Breast epithelium (tissue), 4 donors: ENCODE results near the gene RPS18. TPM values are rescaled to one million over a fixed set of nuclear protein-coding genes. Genes with fewer than 3 reads are reported as not detected.
"Not testable (repeated sequence)": the region's sequence is repeated elsewhere in the genome, so short reads cannot be mapped to it uniquely, and the experiment has no call there.

Source experiments
- DNase-seq, 2 donors: peaks; one replicate each; pipeline ENCODE4 v3.0.0-alpha.2; 2019; ENCODE audit warnings: low spot score in 2 of 2
- H3K27ac ChIP-seq, 2 donors: fragments of 200-600 bp; sonication (generic) in 1 of 2; one replicate each; pipeline ENCODE4 v1.5.1; 2016 to 2019; ENCODE audit warnings: mild to moderate bottlenecking in 1 of 2
- H3K27me3 ChIP-seq, 2 donors: fragments of 200-600 bp; sonication (generic) in 1 of 2; one replicate each; pipeline versions ENCODE4 v1.5.1 to v1.6.0; 2017 to 2019; ENCODE audit warnings: control low read depth in 1 of 2, mild to moderate bottlenecking in 1 of 2
- H3K36me3 ChIP-seq: fragments of 200-600 bp; one replicate; pipeline ENCODE4 v1.5.1; 2019
- H3K4me1 ChIP-seq, 2 donors: fragments of 200-600 bp; sonication (generic); one replicate each; pipeline ENCODE4 v1.5.1; 2016 to 2019; ENCODE audit warnings: control low read depth in 1 of 2
- H3K4me3 ChIP-seq, 3 donors: fragments of 200-600 bp; sonication (generic); 1 replicate in 2 of 3; 2 replicates in 1 of 3; pipeline ENCODE4 v1.5.1; 2016 to 2019; ENCODE audit warnings: mild to moderate bottlenecking in 3 of 3, moderate library complexity in 2 of 3
- H3K9me3 ChIP-seq, 2 donors: fragments of 200-600 bp; sonication (generic) in 1 of 2; one replicate each; pipeline ENCODE4 v1.5.1; 2016 to 2019; ENCODE audit warnings: control low read depth in 1 of 2
- CTCF ChIP-seq, 3 donors: fragments of 450-650 bp; IDR thresholded peaks; one replicate each; pipeline ENCODE4 v1.5.1; 2016 to 2017; ENCODE audit warnings: antibody characterized with exemption in 3 of 3, mild to moderate bottlenecking in 3 of 3, moderate library complexity in 3 of 3
- POLR2A ChIP-seq: fragments of 450-650 bp; IDR thresholded peaks from one replicate; pipeline ENCODE4 v1.6.1; 2016; ENCODE audit warnings: antibody characterized with exemption, mild to moderate bottlenecking, moderate library complexity
- POLR2AphosphoS5 ChIP-seq, 3 donors: sonication (generic); formaldehyde crosslinking; IDR thresholded peaks; one replicate each; pipeline ENCODE4 v1.6.1; 2017; ENCODE audit warnings: antibody characterized with exemption in 3 of 3
- intact Hi-C: fragments of 100-400 bp; cut with DNase I; formaldehyde crosslinking; loops from one replicate; pipeline ENCODE4 v1.15.1; 2023; ENCODE audit warnings: low total_unique reads
- total RNA-seq, 3 donors: library from RNA; depleted of rRNA; stranded (reverse); fragments of >200 nt; gene quantifications; one replicate each; pipeline ENCODE4 v1.1.0, GENCODE V29; 2016

RPS18 gene
- total RNA-seq, 3 donors from 2014 or later = 3,121 to 5,317 (median 4,287) TPM

GRCh38 chr6:33252759-33253158 lies 19.1 kb upstream of the RPS18 start:
- intact Hi-C loops = no loop called here

GRCh38 chr6:33254591-33254990 lies 17.3 kb upstream of the RPS18 start:
- H3K36me3 ChIP-seq = no peaks in the 10 kb centered on the region
- H3K27ac ChIP-seq = no peak overlapping the region
- H3K4me3 ChIP-seq = no peak overlapping the region
- DNase-seq = no peak
- H3K9me3 ChIP-seq = no peaks in the 10 kb centered on the region
- intact Hi-C loops = no loop called here
- no peaks in the 10 kb centered on the region for H3K27me3 ChIP-seq
- peaks cover 0 to 6% of the 10 kb centered on the region in 2 donors for H3K4me1 ChIP-seq
- TF ChIP-seq CTCF (IDR thresholded peaks at IDR 0.05) (no peak), POLR2A (no peak), POLR2AphosphoS5 (IDR thresholded peaks at IDR 0.05) (no peak)

More at GRCh38 chr6:33252759-33253158, 19.1 kb upstream of the RPS18 start:
- Histone ChIP-seq H3K9me3 (no peaks in the 10 kb centered on the region), H3K4me3 (no peak overlapping the region), H3K27ac (no peak overlapping the region), H3K36me3 (no peaks in the 10 kb centered on the region), H3K4me1 (peaks cover 0 to 6% of the 10 kb centered on the region in 2 donors), H3K27me3 (no peaks in the 10 kb centered on the region)
- TF ChIP-seq POLR2AphosphoS5 (IDR thresholded peaks at IDR 0.05) = no peak
- no peak for TF ChIP-seq CTCF (IDR thresholded peaks at IDR 0.05)
- no peak for DNase-seq

- intact Hi-C loops = no loop called here
- Histone ChIP-seq H3K4me1 (no peaks in the 10 kb centered on the region), H3K9me3 (no peaks in the 10 kb centered on the region), H3K27me3 (no peaks in the 10 kb centered on the region), H3K36me3 (no peaks in the 10 kb centered on the region), H3K27ac (no peak overlapping the region), H3K4me3 (no peak overlapping the region)
- TF ChIP-seq CTCF (IDR thresholded peaks at IDR 0.05) = no peak
- TF ChIP-seq POLR2A = no peak
- TF ChIP-seq POLR2AphosphoS5 (IDR thresholded peaks at IDR 0.05) = no peak
- no peak for DNase-seq
Observed at GRCh38 chr6:33259032-33259431, 12.8 kb upstream of the RPS18 start.

- H3K36me3 ChIP-seq, H3K27me3 ChIP-seq, H3K9me3 ChIP-seq, H3K4me3 ChIP-seq, H3K4me1 ChIP-seq, intact Hi-C loops, DNase-seq, H3K27ac ChIP-seq: not testable (repeated sequence)
Observed at GRCh38 chr6:33262490-33262889, 9.4 kb upstream of the RPS18 start.

GRCh38 chr6:33264015-33264414 lies 7.9 kb upstream of the RPS18 start:
- H3K9me3 ChIP-seq = no peaks in the 10 kb centered on the region
- peaks cover 9% of the 10 kb centered on the region for H3K36me3 ChIP-seq
- intact Hi-C loops = no loop called here
- TF ChIP-seq POLR2A (no peak), CTCF (IDR thresholded peaks at IDR 0.05) (no peak), POLR2AphosphoS5 (IDR thresholded peaks at IDR 0.05) (no peak)
- no peaks in the 10 kb centered on the region for H3K27me3 ChIP-seq
- no peak for DNase-seq
- H3K27ac ChIP-seq = no peak overlapping the region
- H3K4me3 ChIP-seq = no peak overlapping the region
- H3K4me1 ChIP-seq = no peaks in the 10 kb centered on the region

- H3K4me3 ChIP-seq = peak overlapping the region; percentile 65 to 74 (median 68)
- H3K36me3 ChIP-seq = peaks cover 9% of the 10 kb centered on the region
- no peak for DNase-seq
- H3K9me3 ChIP-seq = no peaks in the 10 kb centered on the region
- peaks cover 0 to 34% of the 10 kb centered on the region in 2 donors for H3K4me1 ChIP-seq
- peak overlapping the region; percentile 87 to 95 for H3K27ac ChIP-seq
- TF ChIP-seq POLR2AphosphoS5 (IDR thresholded peaks at IDR 0.05) (no peak), CTCF (IDR thresholded peaks at IDR 0.05) (peak in 1 of 3 donors; percentile 16)
- intact Hi-C loops = no loop called here
- no peaks in the 10 kb centered on the region for H3K27me3 ChIP-seq
Observed at GRCh38 chr6:33271117-33271467, 783 bp upstream of the RPS18 start.
